Stimulated activated CD4-positive, alpha-beta T cell treated with anti-CD3 and anti-CD28 coated beads, Interleukin-1b, Interleukin-23, amount 100 ng/mL, for 4 hours (primary cell): ENCODE measurements around the gene IRX4.

Experiments used
- DNase-seq, 2 donors: peaks; one replicate each; pipeline ENCODE4 v3.0.0-alpha.2; 2020; ENCODE audit warnings: low read depth in 2 of 2

The IRX4 gene

GRCh38 chr5:1836891-1837880 lies 45.5 kb downstream of the IRX4 start:
- no peak for DNase-seq

- DNase-seq = no peak
These were observed 46.4 kb downstream of the IRX4 start for GRCh38 chr5:1836176-1836890.

GRCh38 chr5:1835431-1835830 lies 47.3 kb downstream of the IRX4 start:
- no peak for DNase-seq

GRCh38 chr5:1834721-1835429 lies 47.9 kb downstream of the IRX4 start:
- DNase-seq = no peak

GRCh38 chr5:1834022-1834551 lies 48.6 kb downstream of the IRX4 start:
- DNase-seq = no peak

GRCh38 chr5:1833264-1834021 lies 49.3 kb downstream of the IRX4 start:
- no peak for DNase-seq

GRCh38 chr5:1832511-1833250 lies 50.0 kb downstream of the IRX4 start:
- DNase-seq = no peak

GRCh38 chr5:1831677-1832313 lies 50.9 kb downstream of the IRX4 start:
- no peak for DNase-seq

GRCh38 chr5:1831257-1831656 lies 51.5 kb downstream of the IRX4 start:
- no peak for DNase-seq

- no peak for DNase-seq
These were observed 52.0 kb downstream of the IRX4 start for GRCh38 chr5:1830571-1831228.

- DNase-seq = peak in 1 of 2 donors; percentile 2
These were observed 54.8 kb downstream of the IRX4 start for GRCh38 chr5:1827886-1828397.
